ENCODE measurements around the gene CRYBG1. TPM values are rescaled to one million over a fixed set of nuclear protein-coding genes. Genes with fewer than 3 reads are reported as not detected.

The CRYBG1 gene
- total RNA-seq, 1 experiment from 2014 or later, result 5.7 TPM

DNA sequence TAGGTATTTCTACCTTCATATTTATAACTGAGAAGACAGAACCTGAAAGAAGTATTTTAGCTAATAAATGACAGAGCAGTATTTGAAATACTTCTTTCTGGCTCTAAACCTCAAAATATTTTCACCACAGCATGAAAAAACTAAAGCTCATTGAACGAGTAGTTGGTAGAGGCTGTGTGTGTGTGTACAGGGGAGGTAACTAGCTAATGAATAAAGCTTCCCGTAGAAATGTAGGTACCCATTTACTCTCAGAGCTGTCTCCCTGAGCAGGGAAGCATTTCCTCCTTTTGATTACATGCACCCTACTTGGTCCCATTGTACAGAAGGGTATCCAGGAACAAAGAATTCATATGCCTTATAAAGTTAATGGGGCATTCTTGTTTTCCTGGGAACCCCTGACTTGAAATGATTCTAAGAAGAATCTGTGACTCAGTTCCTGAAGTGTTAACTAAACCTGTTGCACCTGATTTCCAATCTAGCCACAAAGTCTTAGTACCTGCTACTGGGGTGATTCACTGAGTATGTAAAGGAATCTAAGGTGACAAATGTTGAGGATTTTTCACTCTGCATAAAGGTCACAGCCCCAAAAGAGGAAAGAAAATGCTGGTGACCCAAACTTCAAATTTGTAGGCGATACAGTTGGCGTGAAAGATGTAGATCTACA is 12.5 kb downstream of the CRYBG1 start:
- H3K9me3 Mint-ChIP-seq, result no peaks in the 10 kb centered on the region
- TF ChIP-seq, protein P1, sequence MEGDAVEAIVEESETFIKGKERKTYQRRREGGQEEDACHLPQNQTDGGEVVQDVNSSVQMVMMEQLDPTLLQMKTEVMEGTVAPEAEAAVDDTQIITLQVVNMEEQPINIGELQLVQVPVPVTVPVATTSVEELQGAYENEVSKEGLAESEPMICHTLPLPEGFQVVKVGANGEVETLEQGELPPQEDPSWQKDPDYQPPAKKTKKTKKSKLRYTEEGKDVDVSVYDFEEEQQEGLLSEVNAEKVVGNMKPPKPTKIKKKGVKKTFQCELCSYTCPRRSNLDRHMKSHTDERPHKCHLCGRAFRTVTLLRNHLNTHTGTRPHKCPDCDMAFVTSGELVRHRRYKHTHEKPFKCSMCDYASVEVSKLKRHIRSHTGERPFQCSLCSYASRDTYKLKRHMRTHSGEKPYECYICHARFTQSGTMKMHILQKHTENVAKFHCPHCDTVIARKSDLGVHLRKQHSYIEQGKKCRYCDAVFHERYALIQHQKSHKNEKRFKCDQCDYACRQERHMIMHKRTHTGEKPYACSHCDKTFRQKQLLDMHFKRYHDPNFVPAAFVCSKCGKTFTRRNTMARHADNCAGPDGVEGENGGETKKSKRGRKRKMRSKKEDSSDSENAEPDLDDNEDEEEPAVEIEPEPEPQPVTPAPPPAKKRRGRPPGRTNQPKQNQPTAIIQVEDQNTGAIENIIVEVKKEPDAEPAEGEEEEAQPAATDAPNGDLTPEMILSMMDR (conservative IDR thresholded peaks at IDR 0.05), result no peak
- no peaks in the 10 kb centered on the region for H3K27me3 Mint-ChIP-seq (ENCODE audit: low read depth)

More for the DNA sequence above, 12.5 kb downstream of the CRYBG1 start:
- no peak overlapping the region for H2AK5ac ChIP-seq (ENCODE audit: insufficient read length, low read length)
- no peaks in the 10 kb centered on the region for H4K20me1 ChIP-seq (ENCODE audit: control insufficient read depth, insufficient read depth, insufficient read length)
- no peak overlapping the region for H3K4me2 ChIP-seq (ENCODE audit: insufficient read depth, insufficient read length, low read length)
- no peak overlapping the region for H2BK20ac ChIP-seq (ENCODE audit: low read depth, low read length, poor library complexity, severe bottlenecking)
- no peak overlapping the region for H2BK15ac ChIP-seq (ENCODE audit: low read depth, low read length)
- H3K27me3 ChIP-seq (ENCODE audit: insufficient read depth, low read length), result no peaks in the 10 kb centered on the region
- H4K91ac ChIP-seq (ENCODE audit: insufficient read length, low read depth, low read length), result no peak overlapping the region
- no peak overlapping the region for H3K27ac Mint-ChIP-seq
- no peak overlapping the region for H4K8ac ChIP-seq (replicated peaks; ENCODE audit: insufficient read length, low read depth, low read length)
- no peaks in the 10 kb centered on the region for H3K79me1 ChIP-seq (ENCODE audit: insufficient read depth, low read depth, low read length, poor library complexity, severe bottlenecking)
- no peaks in the 10 kb centered on the region for H3K9me3 ChIP-seq (ENCODE audit: control insufficient read depth, low read depth, low read length)
- no peak overlapping the region for H4K5ac ChIP-seq (ENCODE audit: insufficient read length, low read depth, low read length)
- no peak overlapping the region for H3T11ph ChIP-seq (ENCODE audit: low read length)
- no peak overlapping the region for H2BK120ac ChIP-seq (ENCODE audit: low read depth, low read length, poor library complexity, severe bottlenecking)
- no peaks in the 10 kb centered on the region for H3K36me3 Mint-ChIP-seq (ENCODE audit: insufficient read depth in 1 of 3, low read depth in 3 of 3)
- H3K4me1 Mint-ChIP-seq, result peaks cover 7% of the 10 kb centered on the region in 2 experiments
- H3K79me2 ChIP-seq (ENCODE audit: insufficient read depth, low read length), result no peaks in the 10 kb centered on the region
- peaks cover 2% of the 10 kb centered on the region; the same call in 1 of the 2 replicates for H3K4me1 ChIP-seq (ENCODE audit: insufficient read depth, low read length)
- no peak for DNase-seq
- H3K23me2 ChIP-seq (ENCODE audit: insufficient read length, low read depth, low read length, poor library complexity, severe bottlenecking), result no peaks in the 10 kb centered on the region
- WGBS (ENCODE audit: extremely low coverage, insufficient read length, low lambda C conversion rate), result no CpG with 5 or more reads among the region's 4 CpGs
- H2BK5ac ChIP-seq (ENCODE audit: insufficient read length, low read length), result no peak overlapping the region
- H3K27ac ChIP-seq (ENCODE audit: insufficient read length, low read depth, low read length), result no peak overlapping the region
- H2BK12ac ChIP-seq (ENCODE audit: insufficient read length, low read depth, low read length), result no peak overlapping the region
- no peak overlapping the region for H3K56ac ChIP-seq (ENCODE audit: insufficient read length, low read depth, low read length)
- no peak overlapping the region for H3K9ac ChIP-seq (ENCODE audit: extremely low read depth, insufficient read length, low read length)
- H3K14ac ChIP-seq (ENCODE audit: insufficient read depth, low read length), result no peak overlapping the region
- H3K23ac ChIP-seq (ENCODE audit: insufficient read length, low read depth, low read length), result no peak overlapping the region
- H2AFZ ChIP-seq (ENCODE audit: low read length), result no peak overlapping the region
- H3K4me3 Mint-ChIP-seq, result no peak overlapping the region
- H3K4ac ChIP-seq (ENCODE audit: low read depth, low read length), result no peak overlapping the region
- H3K18ac ChIP-seq (ENCODE audit: insufficient read length, low read depth, low read length), result no peak overlapping the region
